ENCODE results near the gene NCAPD3.

Gene NCAPD3

GRCh38 chr11:134157451-134157850 lies 66.3 kb downstream of the NCAPD3 start:
- H3K27ac ChIP-seq (ENCODE audit: low read depth, low read length): no peak overlapping the region
- no peaks in the 10 kb centered on the region for H3K4me1 ChIP-seq (ENCODE audit: control insufficient read depth, insufficient read depth, low read length, unreplicated experiment)
- H3K27me3 ChIP-seq (ENCODE audit: insufficient read depth, low read length): no peaks in the 10 kb centered on the region
- H2AFZ ChIP-seq (ENCODE audit: low read length, unreplicated experiment): no peak overlapping the region
- H3K4me3 ChIP-seq (ENCODE audit: low read depth, low read length): no peak overlapping the region
- no peaks in the 10 kb centered on the region for H3K79me2 ChIP-seq (ENCODE audit: control insufficient read depth, insufficient read depth, low read length, unreplicated experiment)
- H3K36me3 ChIP-seq (ENCODE audit: insufficient read depth, low read length): peaks cover 16% of the 10 kb centered on the region

- H3K79me2 ChIP-seq (ENCODE audit: control insufficient read depth, insufficient read depth, low read length, unreplicated experiment): no peaks in the 10 kb centered on the region
- H3K27me3 ChIP-seq (ENCODE audit: insufficient read depth, low read length): no peaks in the 10 kb centered on the region
- no peak overlapping the region for H3K4me3 ChIP-seq (ENCODE audit: low read depth, low read length)
- H2AFZ ChIP-seq (ENCODE audit: low read length, unreplicated experiment): no peak overlapping the region
- H3K27ac ChIP-seq (ENCODE audit: low read depth, low read length): no peak overlapping the region
- H3K36me3 ChIP-seq (ENCODE audit: insufficient read depth, low read length): peaks cover 9% of the 10 kb centered on the region
- no peaks in the 10 kb centered on the region for H3K4me1 ChIP-seq (ENCODE audit: control insufficient read depth, insufficient read depth, low read length, unreplicated experiment)
Measured at GRCh38 chr11:134155946-134156865, 67.6 kb downstream of the NCAPD3 start.

- H3K36me3 ChIP-seq (ENCODE audit: insufficient read depth, low read length): peaks cover 6% of the 10 kb centered on the region
Measured at GRCh38 chr11:134155456-134155855, 68.3 kb downstream of the NCAPD3 start.

DNA sequence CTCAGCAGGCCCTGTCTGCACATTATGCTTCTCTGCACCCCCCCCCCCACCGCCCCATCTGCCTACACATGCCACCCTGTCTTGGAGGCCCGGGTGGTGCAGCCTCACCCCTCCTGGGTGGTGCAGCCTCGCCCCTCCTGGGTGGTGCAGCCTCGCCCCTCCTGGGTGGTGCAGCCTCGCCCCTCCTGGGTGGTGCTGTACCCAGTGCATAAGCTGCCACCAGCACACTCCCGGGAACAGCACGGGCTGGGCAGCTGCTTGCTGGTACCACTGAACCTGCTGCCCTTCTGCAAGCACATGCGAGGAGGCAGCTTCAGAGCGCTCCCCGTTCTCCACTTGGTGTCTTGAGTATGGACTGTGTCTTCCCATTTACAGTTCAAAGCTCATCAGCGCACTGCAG lies 69.3 kb downstream of the NCAPD3 start:
- H3K27me3 ChIP-seq (ENCODE audit: insufficient read depth, low read length): no peaks in the 10 kb centered on the region
- H3K79me2 ChIP-seq (ENCODE audit: control insufficient read depth, insufficient read depth, low read length, unreplicated experiment): no peaks in the 10 kb centered on the region
- H3K4me1 ChIP-seq (ENCODE audit: control insufficient read depth, insufficient read depth, low read length, unreplicated experiment): no peaks in the 10 kb centered on the region
- no peak overlapping the region for H2AFZ ChIP-seq (ENCODE audit: low read length, unreplicated experiment)
- H3K36me3 ChIP-seq (ENCODE audit: insufficient read depth, low read length): peaks cover 6% of the 10 kb centered on the region
- H3K27ac ChIP-seq (ENCODE audit: low read depth, low read length): no peak overlapping the region
- no peak overlapping the region for H3K4me3 ChIP-seq (ENCODE audit: low read depth, low read length)

More at GRCh38 chr11:134155456-134155855, 68.3 kb downstream of the NCAPD3 start:
- H3K27ac ChIP-seq (ENCODE audit: low read depth, low read length): no peak overlapping the region
- no peaks in the 10 kb centered on the region for H3K4me1 ChIP-seq (ENCODE audit: control insufficient read depth, insufficient read depth, low read length, unreplicated experiment)
- no peaks in the 10 kb centered on the region for H3K79me2 ChIP-seq (ENCODE audit: control insufficient read depth, insufficient read depth, low read length, unreplicated experiment)
- H3K27me3 ChIP-seq (ENCODE audit: insufficient read depth, low read length): no peaks in the 10 kb centered on the region
- no peak overlapping the region for H2AFZ ChIP-seq (ENCODE audit: low read length, unreplicated experiment)
- no peak overlapping the region for H3K4me3 ChIP-seq (ENCODE audit: low read depth, low read length)

GRCh38 chr11:134153147-134153905 lies 70.4 kb downstream of the NCAPD3 start:
- no peaks in the 10 kb centered on the region for H3K79me2 ChIP-seq (ENCODE audit: control insufficient read depth, insufficient read depth, low read length, unreplicated experiment)
- peaks cover 6% of the 10 kb centered on the region; the same call in 1 of the 2 replicates for H3K36me3 ChIP-seq (ENCODE audit: insufficient read depth, low read length)
- no peak overlapping the region for H3K4me3 ChIP-seq (ENCODE audit: low read depth, low read length)
- no peak overlapping the region for H3K27ac ChIP-seq (ENCODE audit: low read depth, low read length)
- H3K27me3 ChIP-seq (ENCODE audit: insufficient read depth, low read length): no peaks in the 10 kb centered on the region
- no peaks in the 10 kb centered on the region for H3K4me1 ChIP-seq (ENCODE audit: control insufficient read depth, insufficient read depth, low read length, unreplicated experiment)
- H2AFZ ChIP-seq (ENCODE audit: low read length, unreplicated experiment): no peak overlapping the region

GRCh38 chr11:134152696-134153095 lies 71.1 kb downstream of the NCAPD3 start:
- Histone ChIP-seq H3K4me3 (ENCODE audit: low read depth, low read length) (no peak overlapping the region), H3K79me2 (ENCODE audit: control insufficient read depth, insufficient read depth, low read length, unreplicated experiment) (no peaks in the 10 kb centered on the region), H2AFZ (ENCODE audit: low read length, unreplicated experiment) (no peak overlapping the region), H3K27me3 (ENCODE audit: insufficient read depth, low read length) (no peaks in the 10 kb centered on the region), H3K27ac (ENCODE audit: low read depth, low read length) (no peak overlapping the region), H3K4me1 (ENCODE audit: control insufficient read depth, insufficient read depth, low read length, unreplicated experiment) (no peaks in the 10 kb centered on the region), H3K36me3 (ENCODE audit: insufficient read depth, low read length) (peaks cover 6% of the 10 kb centered on the region; the same call in 1 of the 2 replicates)

GRCh38 chr11:134151083-134151747 lies 72.6 kb downstream of the NCAPD3 start:
- Histone ChIP-seq H3K4me1 (ENCODE audit: control insufficient read depth, insufficient read depth, low read length, unreplicated experiment) (no peaks in the 10 kb centered on the region), H3K79me2 (ENCODE audit: control insufficient read depth, insufficient read depth, low read length, unreplicated experiment) (no peaks in the 10 kb centered on the region), H3K36me3 (ENCODE audit: insufficient read depth, low read length) (no peaks in the 10 kb centered on the region; the same call in 1 of the 2 replicates), H3K4me3 (ENCODE audit: low read depth, low read length) (no peak overlapping the region), H3K27ac (ENCODE audit: low read depth, low read length) (0 out of 2 replicates have a peak overlapping the region, but pooled peaks have one; percentile 43), H2AFZ (ENCODE audit: low read length, unreplicated experiment) (no peak overlapping the region), H3K27me3 (ENCODE audit: insufficient read depth, low read length) (no peaks in the 10 kb centered on the region)

GRCh38 chr11:134150195-134150903 lies 73.4 kb downstream of the NCAPD3 start:
- peaks cover 4% of the 10 kb centered on the region for H3K36me3 ChIP-seq (ENCODE audit: insufficient read depth, low read length)
- H3K4me1 ChIP-seq (ENCODE audit: control insufficient read depth, insufficient read depth, low read length, unreplicated experiment): no peaks in the 10 kb centered on the region
- H3K4me3 ChIP-seq (ENCODE audit: low read depth, low read length): no peak overlapping the region
- peak overlapping the region; percentile 43; the same call in 1 of the 2 replicates for H3K27ac ChIP-seq (ENCODE audit: low read depth, low read length)
- H3K27me3 ChIP-seq (ENCODE audit: insufficient read depth, low read length): no peaks in the 10 kb centered on the region
- H3K79me2 ChIP-seq (ENCODE audit: control insufficient read depth, insufficient read depth, low read length, unreplicated experiment): no peaks in the 10 kb centered on the region
- H2AFZ ChIP-seq (ENCODE audit: low read length, unreplicated experiment): no peak overlapping the region

DNA sequence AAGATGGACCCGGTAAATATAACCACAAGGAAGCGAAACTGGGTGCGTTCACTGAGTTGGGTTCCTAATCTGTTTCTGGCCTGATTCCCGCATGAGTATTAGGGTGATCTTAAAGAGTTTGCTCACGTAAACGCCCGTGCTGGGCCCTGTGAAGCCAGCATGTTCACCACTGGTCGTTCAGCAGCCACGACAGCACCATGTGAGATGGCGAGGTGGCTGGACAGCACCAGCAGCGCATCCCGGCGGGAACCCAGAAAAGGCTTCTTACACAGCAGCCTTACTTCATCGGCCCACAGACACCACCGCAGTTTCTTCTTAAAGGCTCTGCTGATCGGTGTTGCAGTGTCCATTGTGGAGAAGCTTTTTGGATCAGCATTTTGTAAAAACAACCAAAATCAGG lies 74.4 kb downstream of the NCAPD3 start:
- Histone ChIP-seq H3K4me3 (ENCODE audit: low read depth, low read length) (no peak overlapping the region), H3K27me3 (ENCODE audit: insufficient read depth, low read length) (no peaks in the 10 kb centered on the region), H3K36me3 (ENCODE audit: insufficient read depth, low read length) (peaks cover 4% of the 10 kb centered on the region), H3K79me2 (ENCODE audit: control insufficient read depth, insufficient read depth, low read length, unreplicated experiment) (no peaks in the 10 kb centered on the region), H3K4me1 (ENCODE audit: control insufficient read depth, insufficient read depth, low read length, unreplicated experiment) (no peaks in the 10 kb centered on the region), H2AFZ (ENCODE audit: low read length, unreplicated experiment) (no peak overlapping the region), H3K27ac (ENCODE audit: low read depth, low read length) (peak overlapping the region; percentile 43)

DNA sequence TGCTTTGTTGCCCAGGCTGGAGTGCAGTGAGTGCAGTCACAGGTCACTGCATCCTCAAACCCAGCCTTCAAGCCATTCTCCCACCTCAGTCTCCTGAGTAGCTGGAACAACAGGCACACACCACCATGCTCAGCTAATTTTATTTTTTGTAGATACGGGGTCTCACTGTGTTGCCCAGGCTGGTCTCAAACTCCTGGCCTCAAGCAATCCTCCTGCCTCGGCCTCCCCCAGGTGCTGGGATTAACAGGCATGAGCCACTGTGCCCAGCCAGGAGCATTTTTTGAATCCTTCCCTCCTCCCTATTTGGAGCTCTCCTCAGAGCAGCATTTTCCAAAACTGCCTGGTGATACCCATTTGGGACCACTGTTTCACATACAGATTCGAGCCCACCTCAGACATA lies 77.2 kb downstream of the NCAPD3 start:
- H3K79me2 ChIP-seq (ENCODE audit: control insufficient read depth, insufficient read depth, low read length, unreplicated experiment): no peaks in the 10 kb centered on the region
- no peak overlapping the region for H3K4me3 ChIP-seq (ENCODE audit: low read depth, low read length)
- no peaks in the 10 kb centered on the region for H3K27me3 ChIP-seq (ENCODE audit: insufficient read depth, low read length)
- H3K36me3 ChIP-seq (ENCODE audit: insufficient read depth, low read length): peaks cover 4% of the 10 kb centered on the region
- H2AFZ ChIP-seq (ENCODE audit: low read length, unreplicated experiment): no peak overlapping the region
- H3K4me1 ChIP-seq (ENCODE audit: control insufficient read depth, insufficient read depth, low read length, unreplicated experiment): no peaks in the 10 kb centered on the region
- no peak overlapping the region for H3K27ac ChIP-seq (ENCODE audit: low read depth, low read length)
